Activated B cell treated with CpG ODN at 0.5 μM for 24 hours (primary cell): Measurements from ENCODE around the gene PSMF1. TPM values are rescaled to one million over a fixed set of nuclear protein-coding genes. Genes with fewer than 3 reads are reported as not detected.

Source experiments
- ATAC-seq: fragments of 200-7000 bp; cut with Tn5 transposase; one replicate; pipeline ENCODE4 v1.10.0; 2021; ENCODE audit warnings: low read depth, mild to moderate bottlenecking, moderate library complexity
- CTCF ChIA-PET: fragments of 350-600 bp; sonication (Branson Sonifier 250); formaldehyde crosslinking; loops from one replicate; lab custom pipeline; 2021; ENCODE audit warnings: antibody characterized with exemption; lab: Charles Lee
- POLR2A ChIA-PET: fragments of 350-600 bp; sonication (Branson Sonifier 250); formaldehyde crosslinking; loops from one replicate; lab custom pipeline; 2021; ENCODE audit warnings: antibody characterized with exemption; lab: Charles Lee
- DNase-seq: peaks from one replicate; pipeline ENCODE4 v3.0.0; 2022
- H3K27ac Mint-ChIP-seq: one replicate; pipeline ENCODE4 v1.8.0; 2020; ENCODE audit warnings: mixed read lengths
- H3K27me3 Mint-ChIP-seq: one replicate; pipeline ENCODE4 v1.8.0; 2021; ENCODE audit warnings: mixed read lengths
- H3K36me3 Mint-ChIP-seq: one replicate; pipeline ENCODE4 v1.8.0; 2021; ENCODE audit warnings: low read depth, mixed read lengths
- H3K4me1 Mint-ChIP-seq: one replicate; pipeline ENCODE4 v1.8.0; 2021; ENCODE audit warnings: mixed read lengths
- H3K4me3 Mint-ChIP-seq: one replicate; pipeline ENCODE4 v1.8.0; 2020; ENCODE audit warnings: mild to moderate bottlenecking, mixed read lengths
- H3K9me3 Mint-ChIP-seq: one replicate; pipeline ENCODE4 v1.8.0; 2020; ENCODE audit warnings: mixed read lengths
- intact Hi-C: fragments of 100-400 bp; cut with micrococcal nuclease; formaldehyde crosslinking; loops from one replicate; pipeline ENCODE4 v1.15.1; 2024
- total RNA-seq: library from RNA; stranded (reverse); gene quantifications from 2 replicates; pipeline ENCODE4 v1.2.3, GENCODE V29; 2022
- TF ChIP-seq, protein P1 (sequence below): fragments of 200-600 bp; IDR thresholded peaks from one replicate; pipeline ENCODE4 v1.8.0; 2022; ENCODE audit warnings: antibody characterized with exemption, mild to moderate bottlenecking

Gene PSMF1
- total RNA-seq, 1 donor from 2014 or later = 130 TPM

DNA sequence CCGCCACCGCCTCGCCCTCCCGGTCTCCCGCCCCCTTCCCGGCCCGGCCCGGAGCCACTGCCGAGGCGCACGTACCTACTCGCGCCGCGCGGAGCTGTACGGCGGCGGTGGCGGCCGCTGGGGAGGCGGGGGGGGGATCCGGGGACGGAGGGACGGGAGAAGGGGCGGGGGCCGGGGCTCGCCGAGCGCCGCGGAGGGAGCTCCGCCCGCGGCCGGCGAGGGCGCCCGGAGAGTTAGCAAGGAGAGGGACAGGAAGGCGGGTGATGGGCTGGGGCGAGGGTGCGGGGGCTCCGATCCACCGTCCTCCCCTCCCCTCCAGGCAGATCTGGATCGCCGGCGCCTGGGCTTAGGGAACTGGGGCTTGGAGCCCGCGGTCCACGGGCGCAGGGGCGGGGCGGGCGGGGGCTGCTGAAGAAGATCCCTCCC lies 66.9 kb downstream of the PSMF1 start:
- peak; percentile 18 for ATAC-seq
- Mint-ChIP-seq H3K4me3 (no peak overlapping the region), H3K4me1 (peaks cover 11% of the 10 kb centered on the region), H3K36me3 (peaks cover 4% of the 10 kb centered on the region), H3K9me3 (no peaks in the 10 kb centered on the region), H3K27me3 (peaks cover 26% of the 10 kb centered on the region), H3K27ac (no peak overlapping the region)
- DNase-seq = no peak
- TF ChIP-seq, protein P1, sequence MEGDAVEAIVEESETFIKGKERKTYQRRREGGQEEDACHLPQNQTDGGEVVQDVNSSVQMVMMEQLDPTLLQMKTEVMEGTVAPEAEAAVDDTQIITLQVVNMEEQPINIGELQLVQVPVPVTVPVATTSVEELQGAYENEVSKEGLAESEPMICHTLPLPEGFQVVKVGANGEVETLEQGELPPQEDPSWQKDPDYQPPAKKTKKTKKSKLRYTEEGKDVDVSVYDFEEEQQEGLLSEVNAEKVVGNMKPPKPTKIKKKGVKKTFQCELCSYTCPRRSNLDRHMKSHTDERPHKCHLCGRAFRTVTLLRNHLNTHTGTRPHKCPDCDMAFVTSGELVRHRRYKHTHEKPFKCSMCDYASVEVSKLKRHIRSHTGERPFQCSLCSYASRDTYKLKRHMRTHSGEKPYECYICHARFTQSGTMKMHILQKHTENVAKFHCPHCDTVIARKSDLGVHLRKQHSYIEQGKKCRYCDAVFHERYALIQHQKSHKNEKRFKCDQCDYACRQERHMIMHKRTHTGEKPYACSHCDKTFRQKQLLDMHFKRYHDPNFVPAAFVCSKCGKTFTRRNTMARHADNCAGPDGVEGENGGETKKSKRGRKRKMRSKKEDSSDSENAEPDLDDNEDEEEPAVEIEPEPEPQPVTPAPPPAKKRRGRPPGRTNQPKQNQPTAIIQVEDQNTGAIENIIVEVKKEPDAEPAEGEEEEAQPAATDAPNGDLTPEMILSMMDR = no peak
- ChIA-PET POLR2A (no interaction called here), CTCF (no interaction called here)
- intact Hi-C loops = no loop called here

DNA sequence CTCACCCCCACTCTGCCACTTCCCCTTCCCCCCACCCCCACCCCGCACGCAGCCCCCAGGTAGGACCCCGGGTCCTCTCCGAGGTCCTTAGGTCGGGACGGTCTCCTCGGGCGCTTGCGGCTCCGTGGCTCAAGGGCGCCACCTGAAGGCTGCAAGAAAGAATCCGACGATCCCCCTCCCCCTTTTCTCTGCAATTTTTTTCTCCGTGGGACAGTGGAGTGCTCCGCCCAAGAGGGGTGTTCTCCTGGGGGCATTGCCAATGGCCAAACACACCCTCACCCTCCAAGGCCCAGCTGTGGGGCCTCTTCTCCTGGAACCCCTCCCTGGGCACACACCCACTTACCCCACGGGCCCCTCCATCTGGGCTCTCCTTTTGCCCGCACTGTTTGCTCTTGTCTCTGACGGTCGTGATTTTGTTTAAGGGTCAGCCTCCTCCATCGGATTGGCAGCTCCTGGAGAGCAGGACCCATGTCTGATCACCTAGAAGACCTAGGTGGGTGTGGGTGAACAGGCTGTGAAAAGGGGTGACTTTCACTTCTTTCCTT lies 67.5 kb downstream of the PSMF1 start:
- Mint-ChIP-seq H3K4me1 (peaks cover 11% of the 10 kb centered on the region), H3K27ac (no peak overlapping the region), H3K4me3 (peak overlapping the region; percentile 58), H3K9me3 (no peaks in the 10 kb centered on the region), H3K27me3 (peaks cover 26% of the 10 kb centered on the region), H3K36me3 (peaks cover 3% of the 10 kb centered on the region)
- intact Hi-C loops = no loop called here
- ChIA-PET CTCF (no interaction called here), POLR2A (no interaction called here)
- TF ChIP-seq, protein P1 = no peak
- peak; percentile 71 for ATAC-seq
- DNase-seq = no peak

DNA sequence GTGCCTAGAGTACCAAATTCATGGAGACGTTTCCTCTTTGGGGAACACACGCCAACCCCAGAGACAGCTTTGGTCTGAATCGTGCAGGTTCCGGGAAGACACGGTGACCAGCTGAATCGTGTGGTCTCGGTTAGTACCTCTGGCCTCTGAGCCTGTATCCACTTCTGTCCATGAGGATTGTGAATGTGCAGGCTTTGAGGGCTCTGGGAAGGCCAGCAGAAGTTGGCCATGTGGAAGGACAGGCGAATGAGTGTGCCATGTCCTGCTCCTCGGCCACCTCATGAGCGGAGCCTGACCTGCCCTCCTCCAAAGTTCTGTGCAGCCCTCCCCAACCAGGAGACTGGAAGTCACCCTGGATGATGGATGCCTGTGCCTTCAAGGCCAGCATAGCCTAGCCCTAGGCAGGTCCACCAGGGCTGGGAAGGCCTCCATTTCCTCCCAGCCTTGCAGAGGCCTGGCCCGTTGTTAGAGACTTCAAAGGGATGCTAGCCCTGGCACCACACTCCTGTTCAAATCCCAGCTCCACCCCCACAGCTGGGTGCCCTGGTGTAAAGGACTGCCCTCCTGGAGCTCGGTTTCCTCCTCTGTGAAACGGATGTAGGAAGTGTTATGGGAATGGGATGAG lies 68.1 kb downstream of the PSMF1 start:
- intact Hi-C loops = no loop called here
- ATAC-seq (no peak), DNase-seq (no peak)
- Mint-ChIP-seq H3K36me3 (no peaks in the 10 kb centered on the region), H3K9me3 (no peaks in the 10 kb centered on the region), H3K4me1 (peaks cover 11% of the 10 kb centered on the region), H3K27me3 (peaks cover 26% of the 10 kb centered on the region), H3K4me3 (no peak overlapping the region), H3K27ac (no peak overlapping the region)
- ChIA-PET POLR2A (no interaction called here), CTCF (no interaction called here)
- TF ChIP-seq, protein P1 = no peak

DNA sequence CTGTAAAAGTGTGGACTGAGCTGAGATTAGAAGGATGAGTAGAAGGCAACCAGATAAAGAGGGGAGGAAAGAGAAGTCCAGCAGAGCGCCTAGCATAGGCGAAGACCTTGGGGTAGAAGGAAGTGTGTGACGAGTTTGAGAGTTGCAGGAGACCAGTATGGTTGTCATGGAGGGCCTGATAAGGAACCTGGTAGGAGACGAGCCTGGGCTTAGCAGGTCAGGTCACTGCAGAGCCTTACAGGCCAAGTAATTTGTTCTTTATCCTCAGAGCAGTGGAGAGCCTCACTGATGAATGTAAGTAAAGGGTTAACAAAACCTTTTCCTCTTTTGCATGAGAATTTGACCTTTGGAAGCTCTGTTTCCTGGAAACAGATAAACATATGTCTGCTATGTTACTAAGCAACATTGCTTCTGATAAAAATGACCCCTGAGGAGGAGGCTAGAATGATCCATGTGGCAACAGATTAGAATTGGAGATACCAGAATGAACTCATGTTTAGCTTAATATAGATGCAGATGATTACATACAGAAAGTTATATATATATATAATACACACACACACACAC lies 69.3 kb downstream of the PSMF1 start:
- TF ChIP-seq, protein P1 = no peak
- H3K27ac Mint-ChIP-seq = no peak overlapping the region
- ChIA-PET CTCF (no interaction called here), POLR2A (no interaction called here)
- intact Hi-C loops = no loop called here
- no peak for ATAC-seq
- H3K9me3 Mint-ChIP-seq = no peaks in the 10 kb centered on the region
- H3K4me1 Mint-ChIP-seq = peaks cover 11% of the 10 kb centered on the region
- H3K27me3 Mint-ChIP-seq = peaks cover 26% of the 10 kb centered on the region
- H3K36me3 Mint-ChIP-seq = no peaks in the 10 kb centered on the region
- no peak overlapping the region for H3K4me3 Mint-ChIP-seq
- DNase-seq = no peak

DNA sequence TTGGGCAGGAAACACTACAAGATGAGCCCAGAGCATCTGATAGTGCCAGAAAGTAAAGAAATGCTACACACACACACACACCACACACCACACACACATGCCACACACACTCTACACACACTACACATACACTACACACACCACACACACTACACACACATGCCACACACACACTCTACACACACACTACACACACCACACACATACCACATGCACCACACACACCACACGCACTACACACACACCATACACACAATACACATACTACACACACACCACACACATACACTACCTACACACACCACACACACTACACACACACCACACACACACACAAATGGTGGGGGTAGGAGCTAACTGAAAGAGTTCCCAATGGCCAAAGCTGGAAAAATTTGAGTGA lies 69.9 kb downstream of the PSMF1 start:
- no peaks in the 10 kb centered on the region for H3K36me3 Mint-ChIP-seq
- H3K4me1 Mint-ChIP-seq = peaks cover 11% of the 10 kb centered on the region
- ChIA-PET CTCF (no interaction called here), POLR2A (no interaction called here)
- intact Hi-C loops = no loop called here
- peaks cover 25% of the 10 kb centered on the region for H3K27me3 Mint-ChIP-seq
- TF ChIP-seq, protein P1 = no peak
- DNase-seq (no peak), ATAC-seq (no peak)
- no peak overlapping the region for H3K4me3 Mint-ChIP-seq
- no peaks in the 10 kb centered on the region for H3K9me3 Mint-ChIP-seq
- no peak overlapping the region for H3K27ac Mint-ChIP-seq
